Mucosa of gallbladder (tissue), 1 donor: ENCODE measurements around the gene YJEFN3. TPM values are rescaled to one million over a fixed set of nuclear protein-coding genes. Genes with fewer than 3 reads are reported as not detected.

Experiments
- DNase-seq: peaks from one replicate; pipeline ENCODE4 v3.0.0-alpha.2; 2020; ENCODE audit warnings: low spot score
- total RNA-seq: library from RNA; stranded (reverse); gene quantifications from one replicate; pipeline ENCODE4 v1.2.1, GENCODE V29; 2021
- donor health status: DM: no; HTN: no; CAD: no.

Gene YJEFN3
- total RNA-seq, 1 donor from 2014 or later = 8.9 TPM

DNA sequence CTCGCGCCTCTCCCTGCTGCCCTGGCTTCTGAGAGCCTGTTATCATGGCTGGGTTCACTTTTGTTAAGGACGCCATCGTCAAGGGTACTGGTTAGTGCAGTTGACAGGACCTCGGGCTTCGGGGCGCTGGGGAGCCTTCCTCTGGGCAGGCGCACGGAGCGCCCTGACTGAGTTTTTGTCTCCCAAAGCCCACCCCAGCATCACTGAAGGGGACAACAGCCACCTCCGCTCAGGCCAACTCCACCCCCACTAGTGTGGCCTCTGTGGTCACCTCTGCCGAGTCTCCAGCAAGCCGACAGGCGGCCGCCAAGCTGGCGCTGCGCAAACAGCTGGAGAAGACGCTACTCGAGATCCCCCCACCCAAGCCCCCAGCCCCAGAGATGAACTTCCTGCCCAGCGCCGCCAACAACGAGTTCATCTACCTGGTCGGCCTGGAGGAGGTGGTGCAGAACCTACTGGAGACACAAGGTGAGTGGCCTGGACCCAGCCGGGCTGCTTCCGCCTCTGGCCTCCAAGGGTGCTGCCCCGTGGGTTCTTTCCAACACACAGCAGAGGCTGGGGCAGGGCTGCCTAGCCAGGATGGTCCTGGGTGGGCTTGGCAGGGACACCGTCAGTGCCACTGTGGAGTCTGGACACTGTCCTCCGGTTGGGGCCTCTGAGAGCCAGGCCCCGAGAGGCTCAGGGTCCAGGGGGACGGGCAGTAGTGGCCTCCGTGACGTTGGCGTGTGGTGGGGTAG lies 30.3 kb upstream of the YJEFN3 start:
- DNase-seq = no peak

DNA sequence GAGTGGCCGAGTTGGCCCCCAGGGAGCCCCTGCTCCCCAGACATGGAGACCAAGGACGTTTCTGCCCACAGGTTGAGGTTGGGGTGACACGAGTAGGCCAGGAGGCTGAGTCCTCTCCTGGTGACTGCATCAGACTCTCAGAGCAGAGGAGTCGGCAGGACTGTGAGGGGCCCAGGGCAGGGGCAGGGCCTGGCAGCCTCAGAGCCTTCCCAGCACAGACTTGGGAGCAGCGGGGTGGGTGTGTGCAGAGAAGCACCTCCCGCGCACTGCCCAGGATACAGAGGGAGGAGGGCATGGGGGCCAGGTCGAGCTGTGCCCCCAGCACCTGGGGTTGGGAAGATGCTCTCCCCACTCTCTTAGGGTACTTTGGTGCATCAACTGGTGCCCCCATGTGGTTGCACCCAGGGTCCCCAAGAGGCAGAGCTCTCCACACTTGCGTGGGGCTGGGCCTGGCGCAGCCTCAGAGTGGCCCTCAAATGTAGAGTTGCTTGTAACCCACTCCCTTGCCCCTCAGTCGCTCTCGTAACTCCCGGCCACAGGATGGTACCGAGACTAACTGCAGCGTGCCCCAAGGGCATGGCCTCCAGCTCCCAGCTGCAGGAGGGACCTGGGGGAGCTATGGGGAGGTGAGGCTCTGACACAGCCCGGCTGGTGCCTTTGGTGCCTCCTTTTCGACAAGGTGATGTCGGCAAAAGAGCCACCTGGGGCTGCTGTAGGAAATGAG lies 29.3 kb upstream of the YJEFN3 start:
- DNase-seq = no peak

DNA sequence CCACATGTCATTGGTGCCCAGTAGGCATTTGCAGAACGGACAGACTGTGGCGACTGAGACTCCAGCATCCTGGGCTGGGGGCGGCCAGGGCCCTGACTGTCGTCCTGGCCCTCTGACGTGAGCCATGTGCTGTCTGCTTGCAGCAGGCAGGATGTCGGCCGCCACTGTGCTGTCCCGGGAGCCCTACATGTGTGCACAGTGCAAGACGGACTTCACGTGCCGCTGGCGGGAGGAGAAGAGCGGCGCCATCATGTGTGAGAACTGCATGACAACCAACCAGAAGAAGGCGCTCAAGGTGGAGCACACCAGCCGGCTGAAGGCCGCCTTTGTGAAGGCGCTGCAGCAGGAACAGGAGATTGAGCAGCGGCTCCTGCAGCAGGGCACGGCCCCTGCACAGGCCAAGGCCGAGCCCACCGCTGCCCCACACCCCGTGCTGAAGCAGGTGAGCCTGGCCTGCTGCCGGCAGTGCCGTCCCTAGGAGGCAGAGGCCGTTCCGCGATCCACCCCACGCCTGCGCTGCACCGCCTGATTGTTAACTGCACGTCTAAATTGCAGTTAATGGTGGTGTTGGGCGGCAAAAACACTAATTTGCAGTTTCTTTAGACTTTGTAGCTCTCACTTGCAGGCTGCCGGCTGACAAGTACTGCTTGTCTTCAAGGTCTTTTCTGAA lies 27.6 kb upstream of the YJEFN3 start:
- no peak for DNase-seq

DNA sequence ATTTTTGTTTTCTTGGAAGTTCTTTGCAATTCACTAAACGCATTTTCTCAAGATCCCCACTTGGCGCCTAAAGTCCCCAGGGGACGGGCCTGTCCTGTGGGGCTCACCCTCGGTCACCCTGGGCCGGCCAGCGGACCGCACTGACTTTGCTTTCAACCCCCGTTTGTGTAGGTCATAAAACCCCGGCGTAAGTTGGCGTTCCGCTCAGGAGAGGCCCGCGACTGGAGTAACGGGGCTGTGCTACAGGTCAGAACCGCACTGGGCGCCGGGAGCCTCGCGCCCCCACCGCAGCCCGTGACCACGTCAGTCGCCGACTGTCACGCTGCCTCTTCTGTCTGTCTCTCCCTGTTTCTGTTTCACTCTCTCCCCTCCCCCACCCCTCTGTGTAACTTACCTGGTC lies 26.9 kb upstream of the YJEFN3 start:
- no peak for DNase-seq

DNA sequence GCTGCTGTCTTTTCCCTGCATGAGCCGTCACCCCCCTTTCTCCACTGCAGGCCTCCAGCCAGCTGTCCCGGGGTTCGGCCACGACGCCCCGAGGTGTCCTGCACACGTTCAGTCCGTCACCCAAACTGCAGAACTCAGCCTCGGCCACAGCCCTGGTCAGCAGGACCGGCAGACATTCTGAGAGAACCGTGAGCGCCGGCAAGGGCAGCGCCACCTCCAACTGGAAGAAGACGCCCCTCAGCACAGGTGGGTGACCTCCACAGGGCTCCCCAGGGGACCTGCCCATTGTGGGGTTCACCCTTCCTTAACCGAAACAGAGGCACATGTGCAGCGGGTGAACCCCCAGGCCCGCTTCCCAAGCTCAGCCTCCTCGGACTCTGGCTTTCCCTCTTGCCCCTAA lies 26.4 kb upstream of the YJEFN3 start:
- no peak for DNase-seq

DNA sequence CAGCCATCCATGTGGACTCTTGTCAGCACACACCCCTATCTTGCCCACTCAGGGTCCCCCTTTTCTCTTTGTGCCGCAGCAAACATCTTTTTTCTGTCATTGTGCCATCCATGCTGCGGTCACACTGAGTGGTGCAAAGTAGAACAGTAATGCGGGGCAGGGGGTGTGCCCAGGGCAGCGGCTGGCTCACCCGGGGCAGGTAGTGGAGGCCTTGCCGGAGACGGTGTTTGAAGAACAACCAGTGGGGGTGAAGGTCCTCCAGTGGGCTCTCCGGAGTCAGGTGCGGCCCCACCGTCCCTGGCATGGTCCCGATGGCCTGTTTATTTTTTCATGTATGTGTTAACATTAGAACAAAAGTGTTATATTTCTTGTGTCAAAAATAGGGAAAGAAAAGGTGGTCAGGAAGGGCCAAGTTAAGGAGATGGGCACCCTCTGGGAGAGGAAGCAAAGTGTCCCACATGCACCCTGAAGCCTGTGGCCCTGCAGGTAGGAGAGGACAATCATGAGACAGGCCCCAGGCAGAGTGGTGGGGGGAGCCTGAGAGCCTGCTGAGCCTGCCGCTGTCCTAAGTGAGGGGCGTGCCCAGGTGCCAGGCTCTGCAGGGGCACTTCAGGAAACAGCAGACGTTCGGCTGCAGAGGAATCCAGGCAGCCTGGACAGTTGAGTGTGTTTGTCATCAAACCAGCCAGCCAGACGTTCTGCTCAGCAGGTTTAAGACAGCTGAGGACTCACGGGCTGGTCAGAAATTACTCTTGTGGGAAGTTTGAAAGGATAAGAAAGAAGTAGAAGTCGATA lies 25.7 kb upstream of the YJEFN3 start:
- DNase-seq = no peak

DNA sequence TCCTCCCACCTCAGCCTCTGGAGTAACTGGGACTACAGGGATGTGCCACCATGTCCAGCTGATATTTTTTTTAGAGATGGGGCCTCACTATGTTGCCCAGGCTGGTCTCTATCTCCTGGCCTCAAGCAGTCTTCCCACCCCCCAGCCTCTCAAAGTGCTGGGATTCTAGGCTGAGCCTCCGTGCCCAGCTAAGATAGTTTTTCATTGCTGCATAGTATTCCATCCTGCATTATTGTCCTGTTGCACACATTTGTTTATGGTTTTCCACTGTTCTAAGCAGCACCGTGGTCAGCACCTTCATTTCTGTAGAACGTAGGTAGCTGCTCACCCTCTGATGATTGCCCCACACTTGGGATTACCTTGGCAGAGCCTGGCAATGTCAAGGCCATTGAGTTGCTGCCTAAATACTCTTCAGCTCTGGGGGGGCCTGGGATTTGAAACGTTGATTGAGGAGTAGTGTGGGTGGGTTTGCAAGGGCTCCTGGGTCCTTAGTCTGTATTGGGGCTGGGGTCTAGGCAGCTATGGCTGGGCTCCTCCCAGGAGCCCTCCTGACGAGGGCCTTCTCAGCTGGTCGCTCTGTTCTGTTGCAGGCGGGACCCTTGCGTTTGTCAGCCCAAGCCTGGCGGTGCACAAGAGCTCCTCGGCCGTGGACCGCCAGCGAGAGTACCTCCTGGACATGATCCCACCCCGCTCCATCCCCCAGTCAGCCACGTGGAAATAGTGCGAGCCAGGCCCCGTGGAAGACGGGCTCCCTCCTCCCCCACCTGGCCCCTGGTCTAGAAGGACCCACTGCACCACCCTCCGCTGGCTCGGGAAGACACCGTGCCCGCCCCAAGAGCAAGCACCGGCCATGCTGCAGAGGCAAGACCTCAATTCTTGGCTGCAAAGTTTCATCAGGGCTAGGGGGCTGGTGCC lies 23.7 kb upstream of the YJEFN3 start:
- DNase-seq = no peak

DNA sequence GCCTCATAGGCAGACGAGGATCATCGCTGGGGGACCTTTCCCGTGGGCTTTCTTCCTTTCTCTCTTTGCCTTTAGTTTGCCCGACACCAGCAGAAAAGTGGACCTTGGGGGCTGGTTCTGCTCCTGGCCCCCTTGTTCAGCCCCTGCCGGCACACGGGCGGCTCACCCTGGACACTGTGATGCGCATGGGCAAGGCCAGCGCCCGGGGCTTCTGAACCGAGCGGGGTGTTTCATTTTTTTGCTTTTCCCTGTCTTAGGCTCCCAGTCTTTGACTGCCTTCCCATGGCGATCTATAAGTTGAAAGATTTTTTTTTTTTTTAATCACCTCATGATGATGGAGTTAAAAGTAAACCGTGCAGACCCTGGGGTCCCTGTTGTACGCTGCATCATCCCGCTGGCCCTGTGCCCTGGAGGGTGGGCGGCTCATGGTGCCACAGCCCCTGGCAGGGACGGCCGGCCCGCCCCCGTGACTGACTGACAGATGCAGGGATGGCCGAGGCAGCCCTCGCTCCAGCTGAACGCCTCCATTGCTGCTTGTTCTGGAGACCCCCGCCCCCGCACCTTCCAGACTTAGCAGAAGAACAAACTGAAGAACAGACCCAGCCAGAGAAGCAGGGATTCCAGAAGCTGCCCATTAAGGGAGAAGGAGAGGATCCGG lies 22.9 kb upstream of the YJEFN3 start:
- no peak for DNase-seq

DNA sequence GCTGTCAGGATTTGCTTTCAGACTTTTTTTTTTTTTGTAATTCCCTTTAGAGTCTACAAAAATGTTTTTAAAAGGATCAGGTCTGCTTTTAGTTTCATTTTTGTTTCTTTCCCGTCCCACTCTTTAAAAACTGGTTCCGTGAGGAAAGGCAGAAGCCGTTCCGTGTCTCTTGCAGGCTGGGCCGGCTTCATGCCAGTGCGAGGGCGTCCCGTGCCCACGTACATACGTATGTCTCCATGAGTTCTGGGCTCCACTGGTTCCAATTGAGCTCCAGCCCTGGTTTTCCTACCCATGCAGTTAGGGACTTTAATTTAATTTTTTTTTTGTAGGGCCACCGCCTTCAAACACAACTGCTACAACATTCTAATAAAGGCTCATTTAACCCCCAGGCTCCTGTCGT lies 22.1 kb upstream of the YJEFN3 start:
- no peak for DNase-seq

DNA sequence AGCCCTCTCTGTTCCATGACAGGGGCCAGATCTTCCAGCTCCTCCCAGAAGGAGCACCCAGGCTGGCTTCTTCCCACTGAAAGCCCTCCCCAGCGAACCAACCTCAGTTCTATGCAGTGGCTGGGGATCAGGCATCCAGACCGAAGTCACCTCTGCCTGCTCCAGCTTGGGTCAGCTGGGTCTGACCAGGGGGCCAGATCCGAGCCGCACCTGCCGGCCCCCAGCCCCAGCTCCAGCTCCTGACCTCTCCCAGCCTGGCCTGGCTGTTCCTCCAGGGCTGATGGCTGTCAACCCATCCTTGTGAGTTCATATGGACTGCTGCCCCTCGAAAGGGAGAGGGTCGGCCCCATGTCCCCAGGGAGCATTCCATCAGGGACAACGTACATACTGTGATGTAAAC lies 21.4 kb upstream of the YJEFN3 start:
- DNase-seq = no peak

DNA sequence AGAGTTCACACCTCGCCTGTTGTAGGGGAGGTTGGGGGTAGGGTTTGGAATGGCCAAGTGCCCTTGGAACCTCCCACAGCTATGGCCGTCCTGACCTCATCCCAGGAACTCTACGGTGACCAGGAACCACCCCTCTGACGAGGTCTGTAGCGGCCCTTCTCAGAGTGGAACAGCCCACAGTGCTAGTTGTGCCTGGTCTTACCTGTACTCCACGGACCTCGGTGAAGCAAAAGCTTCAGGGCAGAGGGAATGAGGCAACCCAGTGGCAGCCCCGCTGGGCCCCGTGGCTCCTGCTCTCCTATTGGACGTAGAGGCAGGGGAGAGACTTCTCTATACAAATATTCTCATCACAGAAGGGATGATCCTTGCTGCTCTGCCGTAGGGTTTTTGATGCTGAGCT lies 20.5 kb upstream of the YJEFN3 start:
- no peak for DNase-seq

DNA sequence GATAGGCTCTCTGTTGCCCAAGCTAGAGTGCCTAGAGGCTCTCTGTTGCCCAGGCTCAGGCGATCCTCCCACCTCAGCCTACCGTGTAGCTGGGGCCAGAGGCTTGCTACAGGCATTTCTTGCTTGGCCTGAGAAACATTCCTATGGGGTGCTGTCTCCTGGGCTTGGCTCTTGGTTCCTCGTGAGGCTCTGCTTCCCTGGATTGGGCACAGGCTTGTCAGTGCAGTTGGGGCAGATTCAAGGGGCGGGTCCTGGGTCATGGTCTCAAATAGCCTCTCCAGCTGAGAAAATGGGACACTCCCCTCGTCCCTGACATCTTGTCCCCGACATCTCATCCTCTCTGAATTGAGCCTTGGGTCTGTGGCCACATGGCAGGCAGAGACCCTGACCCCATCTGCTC lies 18.3 kb upstream of the YJEFN3 start:
- DNase-seq = no peak

DNA sequence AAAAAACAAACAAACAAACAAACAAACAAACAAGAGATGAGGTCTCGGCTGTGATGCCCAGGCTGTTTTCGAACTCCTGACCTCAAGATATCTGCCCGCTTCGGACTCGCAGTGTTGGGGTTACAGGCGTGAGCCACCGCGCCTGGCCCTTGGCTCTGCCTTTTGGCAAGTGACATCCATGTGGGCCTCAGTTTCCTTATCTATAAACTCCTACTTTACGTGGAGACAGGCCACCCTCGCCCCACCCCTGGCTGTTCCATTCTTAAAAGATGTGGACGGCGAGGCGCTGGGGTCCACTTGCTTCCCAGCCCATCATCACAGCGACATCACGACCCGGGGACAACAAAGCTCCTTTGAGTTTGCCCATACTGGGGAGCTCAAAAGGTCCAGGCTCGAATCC lies 15.0 kb upstream of the YJEFN3 start:
- no peak for DNase-seq

DNA sequence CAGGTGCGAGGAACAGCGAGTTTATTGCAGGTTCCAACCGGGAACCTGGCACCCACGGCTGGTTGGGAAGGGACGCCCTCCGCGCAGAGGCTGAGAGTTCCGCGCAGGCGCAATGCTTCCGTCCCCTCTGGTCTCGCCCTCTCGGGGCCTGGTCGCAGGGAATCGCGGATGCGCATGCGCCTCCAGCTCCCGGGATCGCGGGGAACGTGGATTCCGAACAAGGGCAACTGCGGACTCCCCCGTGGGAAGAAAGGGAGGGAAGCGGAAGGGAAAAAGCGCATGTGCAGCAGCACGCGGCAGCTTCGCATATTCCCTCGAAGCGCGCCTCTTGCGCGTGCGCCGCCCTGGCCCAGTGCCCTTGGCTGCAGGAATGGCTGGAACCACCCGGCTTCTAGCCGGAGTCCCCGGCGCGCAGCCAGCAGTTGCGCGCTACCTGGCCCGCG lies 14.5 kb upstream of the YJEFN3 start:
- DNase-seq = peak; percentile 76

DNA sequence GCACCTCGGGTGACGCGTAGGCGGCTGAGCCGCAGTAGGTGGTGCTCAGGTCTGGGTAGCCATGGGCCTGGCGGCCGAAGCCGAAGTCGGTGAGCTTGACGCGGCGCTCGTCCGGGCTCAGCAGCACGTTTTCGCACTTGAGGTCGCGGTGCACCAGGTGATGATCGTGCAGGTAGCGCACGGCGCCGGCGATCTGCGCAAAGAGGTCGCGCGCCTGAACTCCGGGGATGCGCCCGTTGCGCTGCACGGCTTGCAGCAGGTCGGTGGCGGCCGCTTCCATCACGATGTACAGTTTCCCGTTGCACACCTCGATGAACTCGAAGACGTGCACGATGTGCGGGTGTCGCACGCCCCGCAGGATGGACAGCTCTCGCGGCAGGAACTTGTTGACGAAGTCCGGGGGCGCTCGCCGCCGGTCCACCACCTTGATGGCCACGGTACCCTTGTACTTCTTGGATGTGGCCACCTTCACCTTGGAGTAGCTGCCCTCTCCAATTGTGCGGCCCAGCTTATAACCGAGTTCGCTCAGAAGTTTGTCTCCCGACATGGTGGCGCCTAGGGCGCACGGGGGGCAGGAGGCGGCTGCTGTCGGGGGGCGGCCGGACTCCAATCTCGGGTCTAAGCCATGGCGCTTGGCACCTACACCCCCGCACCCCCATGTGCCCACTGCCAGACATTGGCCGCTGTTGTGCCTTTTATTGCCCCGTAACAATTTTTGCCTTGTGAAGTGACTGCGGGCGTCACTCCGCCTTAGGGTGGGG lies 13.7 kb upstream of the YJEFN3 start, which contains the start of gene TSSK6:
Gene TSSK6 (minus strand): TSS at position 668 of the 761 bp plus-strand sequence. CDS start 121 bp downstream, at position 547.
- no peak for DNase-seq

DNA sequence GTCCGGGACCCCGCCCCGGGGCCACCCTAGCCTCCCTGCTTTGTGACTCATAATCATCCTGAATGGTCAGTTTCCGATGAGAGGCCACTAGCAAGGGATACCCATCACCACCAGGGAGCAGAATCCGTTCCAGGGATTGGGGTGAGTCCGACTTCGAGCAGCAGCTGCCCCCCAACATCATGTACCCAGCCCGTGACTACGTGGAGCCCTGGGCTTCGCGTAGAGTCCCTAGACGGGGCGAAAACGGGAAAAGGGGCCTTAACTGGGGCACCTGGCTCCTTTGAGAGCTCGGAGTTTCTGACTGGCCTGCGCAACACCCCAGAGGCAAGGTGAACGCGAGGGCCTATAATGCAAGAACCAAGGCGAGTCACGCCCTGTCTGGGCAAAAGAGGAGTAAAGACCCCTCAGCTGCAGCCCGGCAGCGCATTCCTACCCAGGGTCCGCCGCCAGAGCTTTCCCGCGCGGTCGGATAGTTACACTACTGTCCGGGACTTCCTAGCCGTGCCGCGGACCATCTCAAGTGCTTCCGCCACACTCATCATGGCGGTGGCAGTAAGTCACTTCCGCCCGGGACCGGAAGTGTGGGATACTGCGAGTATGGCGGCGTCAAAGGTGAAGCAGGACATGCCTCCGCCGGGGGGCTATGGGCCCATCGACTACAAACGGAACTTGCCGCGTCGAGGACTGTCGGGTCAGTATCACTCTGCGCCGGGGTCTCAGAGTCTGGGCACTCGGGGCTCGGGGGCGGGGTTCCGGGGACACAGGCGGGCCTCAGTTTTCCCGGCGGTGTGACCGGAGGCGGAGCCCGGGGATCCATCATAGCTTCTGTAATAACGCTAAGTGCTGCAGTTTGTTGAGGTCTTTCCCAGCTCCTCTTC lies 12.8 kb upstream of the YJEFN3 start, which contains the start of gene NDUFA13:
Gene NDUFA13 (plus strand): TSS at position 584 of the 878 bp plus-strand sequence. CDS start 14 bp downstream, at position 598.
- DNase-seq = peak; percentile 96

DNA sequence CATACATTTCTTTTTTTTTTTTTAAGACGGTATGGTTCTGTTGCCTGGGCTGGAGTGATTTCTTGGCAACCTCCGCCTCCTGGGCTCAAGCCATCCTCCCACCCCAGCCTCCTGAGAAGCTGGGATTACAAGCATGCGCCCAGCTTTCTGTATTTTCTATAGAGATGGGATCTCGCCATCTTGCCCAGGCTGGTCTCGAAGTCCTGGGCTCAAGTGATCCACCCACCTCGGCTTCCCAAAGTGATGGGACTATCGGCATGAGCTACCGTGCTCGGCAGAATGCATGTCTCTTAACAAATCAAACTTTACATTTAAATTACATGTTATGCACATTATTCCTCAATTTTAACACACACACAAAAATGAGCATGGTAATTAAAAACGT lies 11.5 kb upstream of the YJEFN3 start:
- no peak for DNase-seq

DNA sequence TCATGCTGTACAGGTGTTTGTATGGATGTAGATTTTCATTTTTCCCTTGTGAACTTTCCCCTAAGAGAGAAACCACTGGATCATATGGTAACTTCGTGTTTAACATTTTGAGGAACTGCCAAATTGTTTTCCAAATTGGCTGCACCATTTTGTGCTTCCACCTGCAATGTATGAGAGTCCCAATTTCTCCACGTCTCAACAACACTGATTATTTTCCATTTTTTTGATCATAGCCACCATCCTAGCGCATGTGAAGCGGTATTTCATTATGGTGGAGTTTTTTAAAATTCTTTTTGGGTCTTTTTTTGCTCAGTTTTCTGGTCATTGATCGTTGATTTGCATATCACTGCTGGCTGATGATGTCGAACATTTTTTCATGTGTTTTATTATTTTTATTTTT lies 7.7 kb upstream of the YJEFN3 start:
- DNase-seq = no peak
